Measurements from ENCODE around the gene THSD1. TPM values are rescaled to one million over a fixed set of nuclear protein-coding genes. Genes with fewer than 3 reads are reported as not detected.

THSD1 gene
- 1 to 10 TPM; 6.5 to 7.3 TPM for total RNA-seq

GRCh38 chr13:52405767-52406494 is at the start of gene THSD1:
THSD1 (minus strand) TSS chr13:52406172; CDS start chr13:52402600, 3,572 bp downstream.
- DNase-seq (ENCODE audit: low spot score): peak; percentile 71
- peak within 1 kb of the TSS; percentile 14 to 60 for H3K27ac ChIP-seq
- peak within 1 kb of the TSS; percentile 45 to 68 for H3K4me3 ChIP-seq
- H3K4me1 ChIP-seq: peaks cover 0 to 14% of the 10 kb centered on the region in 2 donors
- H3K9me3 ChIP-seq: no peaks in the 10 kb centered on the region
- peaks cover 3% of the 10 kb centered on the region for H3K36me3 ChIP-seq
- TF ChIP-seq CTCF (IDR thresholded peaks at IDR 0.05): no peak
- no peaks in the 10 kb centered on the region for H3K27me3 ChIP-seq

- TF ChIP-seq CTCF (IDR thresholded peaks at IDR 0.05): no peak
These were observed 49.7 kb upstream of the THSD1 start for GRCh38 chr13:52455677-52456041.

GRCh38 chr13:52454820-52455676 is 49.1 kb upstream of the THSD1 start, which contains the start of gene CKAP2:
CKAP2 (plus strand) TSS chr13:52455478; CDS start chr13:52455557, 79 bp downstream.
- Histone ChIP-seq H3K4me1 (peaks cover 0 to 12% of the 10 kb centered on the region in 2 donors), H3K27me3 (no peaks in the 10 kb centered on the region), H3K36me3 (no peaks in the 10 kb centered on the region), H3K27ac (peak within 1 kb of the TSS; percentile 82 to 91), H3K4me3 (peak within 1 kb of the TSS; percentile 74 to 86), H3K9me3 (no peaks in the 10 kb centered on the region)
- no peak for TF ChIP-seq CTCF (IDR thresholded peaks at IDR 0.05)
- peak; percentile 96 for DNase-seq (ENCODE audit: low spot score)

More at GRCh38 chr13:52455677-52456041, 49.7 kb upstream of the THSD1 start:
- DNase-seq (ENCODE audit: low spot score): peak; percentile 68
- H3K4me1 ChIP-seq: peaks cover 0 to 11% of the 10 kb centered on the region in 2 donors
- no peaks in the 10 kb centered on the region for H3K9me3 ChIP-seq
- H3K4me3 ChIP-seq: peak overlapping the region; percentile 74 to 86
- no peaks in the 10 kb centered on the region for H3K27me3 ChIP-seq
- H3K27ac ChIP-seq: peak overlapping the region; percentile 82 to 91
- no peaks in the 10 kb centered on the region for H3K36me3 ChIP-seq

GRCh38 chr13:52454459-52454819 is 48.5 kb upstream of the THSD1 start:
- Histone ChIP-seq H3K4me3 (peak overlapping the region; percentile 74 to 86), H3K4me1 (peaks cover 0 to 12% of the 10 kb centered on the region in 2 donors), H3K36me3 (no peaks in the 10 kb centered on the region), H3K27ac (peak overlapping the region; percentile 82 to 91), H3K27me3 (no peaks in the 10 kb centered on the region), H3K9me3 (no peaks in the 10 kb centered on the region)
- DNase-seq (ENCODE audit: low spot score): no peak
- no peak for TF ChIP-seq CTCF (IDR thresholded peaks at IDR 0.05)

GRCh38 chr13:52452470-52452869 is 46.5 kb upstream of the THSD1 start:
- Histone ChIP-seq H3K4me3 (no peak overlapping the region), H3K4me1 (peaks cover 0 to 31% of the 10 kb centered on the region in 2 donors), H3K36me3 (no peaks in the 10 kb centered on the region), H3K27ac (no peak overlapping the region), H3K27me3 (no peaks in the 10 kb centered on the region), H3K9me3 (no peaks in the 10 kb centered on the region)
- no peak for TF ChIP-seq CTCF (IDR thresholded peaks at IDR 0.05)
- DNase-seq (ENCODE audit: low spot score): no peak

All from right atrium auricular region (tissue), 2 donors.